ENCODE results near the gene TMEM129.
"Not testable (repeated sequence)": the region's sequence is repeated elsewhere in the genome, so short reads cannot be mapped to it uniquely, and the experiment has no call there.

The TMEM129 gene

DNA sequence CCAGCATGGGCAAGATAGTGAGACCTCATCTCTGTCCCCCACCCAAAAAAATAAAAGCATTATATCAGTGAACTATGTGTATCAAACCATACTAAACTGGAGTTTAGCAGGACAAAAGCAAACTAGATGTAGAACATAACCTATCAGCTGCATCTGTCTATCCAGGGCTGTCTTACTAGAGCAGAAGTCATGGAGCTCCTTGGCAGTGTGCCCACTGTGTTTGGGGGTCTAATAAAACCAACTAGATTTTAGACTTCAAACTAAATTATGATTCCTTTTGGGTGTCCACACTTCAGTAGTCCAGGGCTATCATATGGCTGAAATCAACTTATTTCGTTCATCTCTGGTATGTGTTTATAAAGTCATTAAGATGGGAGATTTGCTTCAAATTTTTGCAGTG is 17.3 kb downstream of the TMEM129 start:
- in situ Hi-C loops (cut with HindIII; ENCODE audit: low sequenced_read_pairs) = no loop called here

DNA sequence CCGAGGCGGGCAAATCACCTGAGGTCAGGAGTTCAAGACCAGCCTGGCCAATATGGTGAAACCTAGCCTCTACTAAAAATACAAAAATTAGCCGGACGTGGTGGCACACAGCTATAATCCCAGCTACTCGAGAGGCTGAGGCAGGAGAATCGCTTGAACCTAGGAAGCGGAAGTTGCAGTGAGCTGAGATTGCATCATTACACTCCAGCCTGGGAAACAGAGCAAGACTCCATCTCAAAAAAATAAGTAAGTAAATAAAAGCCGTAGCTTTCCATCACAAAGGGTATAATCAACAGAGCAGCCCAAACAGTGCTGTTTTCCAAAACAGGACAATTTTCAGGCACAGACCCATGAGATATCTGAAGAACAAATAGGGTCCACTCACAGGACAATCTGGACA is 19.5 kb downstream of the TMEM129 start:
- in situ Hi-C loops (cut with HindIII; ENCODE audit: low sequenced_read_pairs) = not testable (repeated sequence)

DNA sequence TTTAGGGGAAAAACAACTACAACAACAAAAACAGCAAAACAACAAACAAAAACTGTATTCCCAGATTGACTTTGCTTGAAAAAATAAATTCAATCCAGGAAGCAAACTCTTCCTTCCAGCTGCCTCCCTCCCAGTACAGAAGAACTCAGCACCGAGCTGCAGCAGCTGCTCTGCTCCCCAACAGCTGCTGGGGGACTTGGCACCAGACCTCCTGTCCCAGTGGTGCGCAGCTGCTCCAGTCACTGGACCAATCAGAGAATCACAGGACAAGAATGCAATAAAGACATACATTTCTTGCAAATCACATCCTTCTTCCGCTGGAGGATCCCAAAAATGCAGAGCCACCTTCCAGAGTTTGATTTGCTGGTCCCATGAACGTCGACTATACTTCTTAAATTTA is 25.2 kb downstream of the TMEM129 start:
- in situ Hi-C loops (cut with HindIII; ENCODE audit: low sequenced_read_pairs) = no loop called here

DNA sequence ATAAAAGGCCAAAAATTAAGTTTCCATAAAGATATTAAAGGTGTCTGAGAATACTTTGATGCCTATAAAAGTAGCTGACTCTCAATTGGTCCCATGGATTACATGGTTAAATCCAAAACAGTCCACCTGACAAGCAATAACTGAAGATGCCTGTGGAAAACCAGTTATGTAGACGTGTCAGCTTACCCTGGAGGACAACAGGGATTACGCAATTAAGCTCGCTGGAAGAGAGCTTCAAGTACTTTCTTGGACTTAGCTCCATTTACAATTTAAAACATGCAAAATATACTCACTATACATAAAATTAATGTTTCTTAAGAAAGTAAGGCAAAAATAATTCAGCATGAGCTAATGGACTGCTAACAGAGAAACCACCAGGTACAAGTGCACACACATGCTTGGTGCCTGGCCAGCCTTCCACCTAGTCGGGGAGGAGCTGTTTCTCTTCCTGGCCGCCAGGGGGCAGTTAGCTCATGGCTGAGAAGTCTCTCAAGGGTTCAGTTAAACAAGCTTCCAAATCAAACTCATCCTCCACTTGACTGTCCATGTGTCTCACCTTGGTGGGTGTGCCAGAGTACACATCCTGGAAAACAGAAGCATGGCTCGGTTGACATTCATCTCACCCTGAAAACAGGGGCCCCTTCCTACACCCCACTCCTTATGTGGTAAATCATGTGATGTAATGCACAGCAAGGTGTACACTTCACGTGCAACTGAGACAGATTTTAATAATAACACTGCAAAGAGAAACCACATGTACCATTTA is 27.8 kb downstream of the TMEM129 start:
- in situ Hi-C loops (cut with HindIII; ENCODE audit: low sequenced_read_pairs) = no loop called here

DNA sequence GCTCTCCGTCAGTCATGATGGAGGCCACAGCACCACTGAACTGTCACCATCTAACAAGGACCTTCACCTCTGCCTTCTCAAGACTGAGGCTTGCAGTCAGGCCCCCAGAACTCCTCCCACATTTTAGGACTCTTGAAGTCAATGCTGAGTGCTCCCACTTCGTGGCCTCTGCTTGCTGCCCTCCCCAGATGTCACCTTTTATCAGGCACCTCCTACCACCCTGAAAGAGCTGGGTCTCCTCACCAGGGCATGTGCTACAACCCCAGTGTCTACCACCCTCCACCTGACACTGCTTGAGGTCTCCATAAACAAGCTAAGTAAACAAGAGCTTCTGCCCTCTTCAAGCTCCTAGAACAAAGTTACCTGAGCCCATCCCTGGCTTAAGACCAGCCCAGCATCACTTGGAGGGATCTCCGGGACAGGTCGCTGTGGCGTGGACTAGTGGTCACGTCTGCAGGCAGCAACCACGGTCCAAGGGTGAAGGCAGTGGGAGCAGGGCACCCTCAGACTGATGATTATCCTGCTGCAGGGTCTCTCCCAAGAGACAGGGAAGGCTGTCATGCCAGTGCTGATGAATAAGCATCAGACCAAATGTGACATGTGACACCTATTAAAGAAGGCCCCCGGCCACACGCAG is 29.3 kb downstream of the TMEM129 start:
- in situ Hi-C loops (cut with HindIII; ENCODE audit: low sequenced_read_pairs) = no loop called here

DNA sequence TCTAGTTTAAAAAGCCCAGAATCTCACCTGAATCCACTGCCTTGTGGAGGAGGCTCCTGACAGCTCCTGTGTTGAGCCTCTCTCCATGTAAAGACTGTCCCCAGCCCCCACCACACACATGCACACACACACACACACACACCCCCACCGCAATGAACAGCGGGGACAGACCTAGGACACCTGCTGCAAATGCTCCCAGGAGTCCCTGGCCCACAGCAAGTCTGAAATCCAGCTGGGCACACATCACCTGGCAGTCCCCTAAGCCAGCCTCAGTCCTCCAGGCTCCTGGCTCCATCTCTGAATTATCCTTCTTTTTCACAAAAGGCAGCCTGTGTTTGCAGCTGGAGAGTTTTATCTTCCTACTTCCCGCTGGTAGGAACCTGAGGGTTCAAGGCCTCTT is 30.4 kb downstream of the TMEM129 start:
- in situ Hi-C loops (cut with HindIII; ENCODE audit: low sequenced_read_pairs) = no loop called here

DNA sequence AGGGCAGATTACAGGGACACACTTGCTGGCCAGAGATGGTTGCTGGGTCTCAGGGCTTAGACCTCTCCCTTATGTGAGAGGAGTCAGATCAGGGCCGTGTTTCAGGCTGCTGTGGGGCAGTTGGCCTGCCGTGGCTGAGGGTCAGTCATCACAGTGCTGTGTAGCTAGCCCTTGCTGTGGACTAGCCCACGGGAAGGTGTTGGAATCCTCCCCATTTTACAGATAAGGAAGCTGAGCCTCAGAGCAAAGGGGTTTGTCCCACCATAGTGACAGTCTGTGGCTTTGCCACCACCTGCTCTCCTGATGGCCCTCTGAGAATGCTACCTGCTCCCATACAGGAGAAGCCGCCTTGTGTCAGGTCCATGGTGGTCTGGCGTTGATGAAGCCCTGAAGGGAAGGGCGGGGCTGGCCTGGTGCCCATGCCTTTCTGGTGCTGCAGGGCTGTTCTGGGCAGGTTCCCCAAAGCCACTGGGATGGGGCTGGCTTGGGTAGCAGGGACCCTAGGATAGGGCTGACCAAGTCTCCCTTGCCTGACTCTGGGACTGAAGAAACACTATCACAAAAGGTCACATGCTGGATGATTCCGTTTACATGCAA is 34.6 kb downstream of the TMEM129 start:
- in situ Hi-C loops (cut with HindIII; ENCODE audit: low sequenced_read_pairs) = no loop called here

DNA sequence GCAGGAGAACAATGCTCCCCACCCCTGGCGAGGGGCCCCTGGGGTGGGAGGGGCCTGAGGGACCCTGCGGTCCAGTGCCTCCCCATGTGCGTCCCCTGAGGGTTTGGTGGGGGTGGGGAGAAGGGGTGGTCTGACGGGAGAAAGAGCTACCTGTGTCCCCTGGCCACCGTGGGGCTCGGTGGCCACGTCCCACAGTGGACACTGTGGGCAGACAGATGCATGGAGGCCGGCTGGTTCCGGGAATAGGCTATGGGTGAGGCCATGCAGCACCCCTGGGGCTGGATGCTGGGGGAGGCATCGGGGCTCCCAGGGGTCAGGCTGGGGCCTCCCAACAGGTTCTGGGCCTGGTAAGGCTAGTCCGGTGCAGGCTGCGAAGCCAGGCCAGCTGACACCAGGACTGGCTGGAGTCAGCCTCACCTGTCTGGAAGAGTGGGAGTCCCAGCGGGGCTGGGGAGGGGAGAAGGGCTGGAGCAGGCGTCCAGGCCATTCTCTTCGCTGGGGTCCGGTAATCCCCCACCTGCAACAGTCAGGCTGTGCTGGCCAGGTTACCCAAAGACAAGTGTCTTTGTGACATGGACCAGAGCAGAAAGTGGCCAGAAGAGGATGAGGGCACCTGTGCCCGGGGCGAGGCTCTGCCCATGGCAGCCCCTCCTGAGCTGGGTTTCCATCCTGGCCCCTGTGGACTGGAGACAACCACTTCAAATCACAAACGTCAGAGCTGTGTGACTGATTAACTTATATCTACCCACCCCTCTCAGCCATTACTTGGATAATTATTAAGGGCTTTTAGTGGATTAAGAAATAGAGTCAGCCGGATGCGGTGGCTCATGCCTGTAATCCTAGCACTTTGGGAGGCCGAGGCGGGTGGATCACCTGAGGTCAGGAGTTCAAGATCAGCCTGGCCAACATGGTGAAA is 35.6 kb downstream of the TMEM129 start:
- in situ Hi-C loops (cut with HindIII; ENCODE audit: low sequenced_read_pairs) = no loop called here

DNA sequence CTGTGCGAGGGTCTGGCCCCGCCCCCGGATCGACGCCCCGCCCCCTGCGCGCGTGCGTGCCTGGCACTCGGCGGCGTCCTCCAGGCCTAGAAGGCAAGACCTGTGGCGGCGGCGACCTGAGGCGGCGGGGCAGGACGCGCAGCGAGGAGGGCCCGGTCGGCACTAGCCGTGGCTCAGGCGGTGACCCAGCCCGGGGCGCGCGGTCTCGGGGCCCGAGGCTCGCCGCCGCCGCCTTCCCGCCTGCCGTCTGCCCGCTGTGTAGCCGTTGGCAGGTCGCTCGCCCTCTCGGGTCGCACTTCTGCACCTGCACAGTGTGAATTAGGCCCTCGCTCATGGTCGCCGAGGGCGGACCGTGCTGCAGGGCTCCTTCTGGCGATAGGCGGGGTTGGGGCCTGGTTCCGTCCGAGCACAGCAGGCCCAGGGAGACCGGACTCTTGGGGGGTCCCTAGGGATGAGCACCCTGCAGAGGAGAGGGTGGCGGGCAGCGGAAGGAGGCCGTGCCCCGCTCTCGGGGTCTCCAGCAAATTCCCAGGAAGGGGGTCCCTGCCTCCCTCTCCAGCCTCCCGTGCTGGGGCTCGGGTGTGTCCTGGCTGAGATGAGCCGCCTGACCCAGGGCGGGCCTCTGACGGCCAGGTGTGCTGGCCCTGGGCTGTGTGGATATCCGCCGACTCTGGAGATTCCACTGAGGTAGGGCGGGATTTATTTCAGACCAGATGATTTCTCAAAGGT is 36.5 kb downstream of the TMEM129 start:
- in situ Hi-C loops (cut with HindIII; ENCODE audit: low sequenced_read_pairs) = no loop called here

DNA sequence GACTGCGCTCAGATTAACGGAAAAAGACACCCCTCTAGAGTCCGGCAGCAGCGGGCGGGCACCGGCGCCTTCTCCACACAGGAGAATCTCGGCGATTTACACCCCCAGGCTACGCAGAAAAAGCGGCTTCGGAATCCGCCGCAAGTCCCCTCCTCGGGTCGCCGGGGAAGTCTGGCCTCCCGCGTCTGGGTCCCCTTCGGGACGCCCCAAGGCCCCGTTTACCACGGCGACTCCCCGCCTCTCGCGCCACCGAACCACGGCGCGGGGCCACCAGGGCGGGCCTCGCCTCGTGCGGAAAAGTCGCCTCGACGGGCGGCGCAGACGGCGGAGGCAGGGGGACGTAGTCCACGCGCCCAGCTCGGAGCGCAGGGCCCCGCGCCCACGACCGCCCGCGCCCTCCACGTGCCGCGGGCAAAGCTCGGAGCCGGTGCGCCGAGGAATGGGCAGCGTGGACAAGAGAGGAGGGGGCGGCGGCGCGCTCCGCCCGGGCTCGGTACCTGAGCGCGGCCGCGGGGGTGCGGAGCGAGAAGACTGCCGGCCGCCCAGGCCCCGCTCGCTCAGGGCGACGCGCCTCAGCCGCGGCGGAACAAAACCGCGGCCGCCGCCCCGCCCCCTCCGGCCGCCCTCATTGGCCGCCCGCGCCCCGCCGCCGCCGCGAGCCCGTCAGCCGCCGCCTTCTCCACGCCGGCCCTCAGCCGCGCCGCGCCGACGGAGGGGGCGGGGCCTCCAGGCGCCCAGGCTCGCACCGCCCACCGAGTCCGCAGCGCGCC is 37.2 kb downstream of the TMEM129 start, which contains the start of gene FAM53A:
TSS of gene FAM53A (minus strand) at position 578 of the 770 bp plus-strand sequence. CDS start 15,572 bp downstream, outside the sequence.
- in situ Hi-C loops (cut with HindIII; ENCODE audit: low sequenced_read_pairs) = no loop called here

DNA sequence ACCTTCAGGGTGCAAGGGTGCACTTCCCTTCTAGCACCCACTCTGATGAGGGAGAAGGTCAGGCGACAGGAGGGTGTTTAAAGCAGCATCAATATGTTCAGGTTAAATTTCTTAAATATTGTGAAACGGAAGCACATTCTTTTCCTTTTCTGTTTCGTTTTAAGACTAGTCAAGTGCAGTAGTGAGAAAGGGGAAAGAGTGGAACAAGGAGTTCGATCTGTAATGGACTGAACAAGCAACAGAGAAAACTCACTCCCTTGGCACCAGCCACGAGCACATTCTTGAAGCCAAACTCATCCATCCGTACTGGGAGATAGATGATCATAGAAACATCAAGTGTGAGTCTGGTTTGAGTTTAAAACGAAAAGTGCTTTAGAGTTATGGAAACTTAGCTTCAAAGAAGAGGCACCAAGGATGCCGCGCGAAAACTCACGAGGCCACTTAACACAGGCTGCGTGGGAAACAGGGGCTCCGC is 37.8 kb downstream of the TMEM129 start:
- in situ Hi-C loops (cut with HindIII; ENCODE audit: low sequenced_read_pairs) = no loop called here

DNA sequence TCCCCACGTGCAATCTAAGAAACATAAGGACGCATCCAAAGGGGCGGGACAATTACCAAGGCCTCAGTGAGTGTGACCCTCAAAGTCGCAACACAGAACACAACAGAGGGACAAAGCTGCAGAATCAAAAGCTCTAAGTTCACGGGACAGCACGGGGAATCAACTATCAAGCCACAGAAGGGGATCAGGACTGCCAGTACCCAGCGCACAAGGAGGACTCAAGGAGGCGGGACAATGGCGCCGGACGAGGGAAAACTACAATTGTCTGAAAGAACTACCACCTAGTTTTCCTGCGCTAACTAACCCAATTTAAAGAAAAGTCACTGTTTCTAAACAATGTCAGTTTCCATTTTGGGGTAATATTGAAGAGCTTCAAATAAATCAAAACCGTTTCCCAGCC is 38.3 kb downstream of the TMEM129 start:
- in situ Hi-C loops (cut with HindIII; ENCODE audit: low sequenced_read_pairs) = no loop called here

DNA sequence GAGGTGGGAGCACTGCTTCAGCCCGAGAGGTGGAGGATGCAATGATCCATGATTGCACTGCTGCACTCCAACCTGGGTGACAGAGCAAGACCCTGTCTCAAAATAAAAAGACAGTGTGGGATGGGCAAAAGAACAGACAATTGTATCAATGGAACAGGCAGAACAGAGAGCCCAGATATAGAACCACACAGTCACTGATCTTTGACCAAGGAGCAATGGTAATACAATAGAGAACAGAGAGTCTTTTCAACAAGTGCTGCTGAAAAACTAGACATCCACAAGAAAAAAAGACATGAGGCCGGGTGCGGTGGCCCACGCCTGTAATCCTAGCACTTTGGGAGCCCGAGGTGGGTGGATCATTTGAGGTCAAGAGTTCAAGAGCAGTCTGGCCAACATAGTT is 42.9 kb downstream of the TMEM129 start:
- in situ Hi-C loops (cut with HindIII; ENCODE audit: low sequenced_read_pairs) = no loop called here

DNA sequence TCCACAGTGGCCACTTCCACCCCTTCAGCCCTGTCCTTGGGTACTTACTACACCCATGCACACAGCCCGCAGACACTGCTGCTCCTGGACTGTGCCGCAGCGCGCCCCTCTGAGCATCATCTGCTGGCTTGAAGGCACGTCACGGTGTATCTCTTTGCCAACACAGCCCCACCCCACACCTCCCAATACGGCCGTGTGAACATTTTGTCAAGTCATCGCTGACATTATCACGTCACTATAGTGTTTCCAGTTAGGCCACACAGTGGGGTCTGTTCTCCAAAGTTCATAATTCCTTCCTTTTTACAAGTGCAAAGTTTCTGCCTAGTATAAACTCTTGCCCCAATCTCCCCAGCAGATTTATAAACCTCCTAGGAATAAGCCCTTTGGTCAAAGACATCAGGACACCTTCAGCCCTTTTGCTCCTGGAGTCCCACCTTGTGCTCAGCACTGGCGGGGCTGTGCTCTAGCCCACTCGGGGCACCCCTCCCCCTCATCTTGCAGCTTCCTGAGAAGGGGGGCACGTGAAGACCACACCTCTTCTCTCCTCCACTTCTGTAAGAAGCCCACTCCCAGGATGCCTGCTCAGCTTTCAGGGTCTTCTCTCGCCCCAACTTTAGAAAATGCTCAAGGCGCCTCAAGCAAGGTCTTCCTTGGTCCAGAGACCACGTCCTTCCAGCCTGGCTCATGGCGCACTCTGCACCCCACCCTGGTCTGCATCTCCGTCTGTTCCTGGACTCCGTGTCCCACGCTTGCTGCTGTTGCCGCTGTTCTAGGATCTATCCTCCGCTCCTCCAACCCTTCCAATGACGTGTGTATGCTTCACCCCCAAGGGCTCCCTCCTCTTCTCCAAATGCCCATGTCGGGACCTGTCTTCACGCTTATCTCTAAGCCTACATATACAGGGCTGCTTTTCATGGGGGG is 44.3 kb downstream of the TMEM129 start:
- in situ Hi-C loops (cut with HindIII; ENCODE audit: low sequenced_read_pairs) = no loop called here

DNA sequence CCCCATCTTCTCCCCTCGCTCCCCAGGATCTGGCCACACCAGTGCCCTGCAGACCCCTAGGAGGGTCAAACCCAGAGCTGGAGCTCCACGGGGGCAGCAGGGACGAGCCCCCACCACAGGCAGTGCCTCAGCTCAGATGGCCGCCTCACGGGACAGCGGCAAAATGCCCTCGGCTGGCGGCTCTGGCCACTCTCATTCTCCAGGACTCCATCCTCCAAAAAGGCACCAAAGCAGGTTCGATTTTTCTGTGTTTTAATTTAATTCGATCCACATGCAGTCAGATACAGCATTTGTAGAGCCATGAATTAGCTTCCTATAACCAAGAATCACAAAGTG is 45.4 kb downstream of the TMEM129 start:
- in situ Hi-C loops (cut with HindIII; ENCODE audit: low sequenced_read_pairs) = no loop called here

DNA sequence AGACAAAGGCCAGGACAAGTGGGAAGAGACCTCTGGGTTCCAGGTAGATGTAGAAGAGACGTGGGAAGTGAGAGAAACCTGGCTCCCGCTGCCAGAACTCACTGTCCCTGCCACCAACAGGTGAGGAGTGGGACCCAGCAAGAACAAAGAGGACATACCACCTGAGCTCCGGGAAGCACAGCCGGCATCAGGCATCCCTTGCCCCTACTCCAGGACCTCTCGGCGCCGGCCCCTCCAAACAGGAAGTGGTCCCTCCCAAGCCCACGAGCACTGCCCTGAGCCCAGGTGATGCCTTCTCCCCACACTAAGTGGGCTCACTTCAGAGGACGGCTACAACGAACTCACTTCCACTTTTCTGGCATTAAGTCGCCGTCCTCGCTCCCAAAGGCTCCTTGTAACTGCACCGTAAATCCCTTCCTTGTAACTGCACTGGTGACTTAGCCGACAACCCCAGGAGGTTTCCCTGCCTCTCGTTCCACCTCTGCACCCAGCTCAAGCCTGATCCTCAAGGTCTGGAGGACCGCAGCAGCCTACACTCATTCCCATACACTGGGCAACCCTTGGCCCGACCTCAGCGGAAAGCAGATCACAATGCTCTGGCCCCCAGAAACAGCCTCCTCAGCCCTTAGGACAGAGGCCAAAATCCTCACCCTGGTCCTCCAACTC is 45.9 kb downstream of the TMEM129 start:
- in situ Hi-C loops (cut with HindIII; ENCODE audit: low sequenced_read_pairs) = no loop called here

DNA sequence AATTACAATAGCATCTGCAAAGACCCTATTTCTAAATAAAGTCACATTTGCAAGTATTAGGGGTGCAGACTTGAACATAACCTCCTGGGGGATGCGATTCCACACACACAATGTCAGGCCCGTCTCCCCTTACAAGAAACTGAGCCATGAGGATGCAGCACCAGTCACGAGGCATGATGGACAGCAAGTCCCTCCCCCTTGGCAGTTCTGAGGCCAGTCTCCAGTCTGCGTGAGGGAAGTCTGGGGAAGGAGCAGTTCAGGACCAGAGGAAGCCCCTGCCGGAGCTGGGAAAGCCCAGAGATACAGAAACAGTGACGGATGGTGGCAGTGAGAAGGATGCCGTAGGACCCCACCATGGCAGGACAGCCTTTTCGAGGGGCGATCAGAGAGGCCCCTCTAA is 46.4 kb downstream of the TMEM129 start:
- in situ Hi-C loops (cut with HindIII; ENCODE audit: low sequenced_read_pairs) = no loop called here

DNA sequence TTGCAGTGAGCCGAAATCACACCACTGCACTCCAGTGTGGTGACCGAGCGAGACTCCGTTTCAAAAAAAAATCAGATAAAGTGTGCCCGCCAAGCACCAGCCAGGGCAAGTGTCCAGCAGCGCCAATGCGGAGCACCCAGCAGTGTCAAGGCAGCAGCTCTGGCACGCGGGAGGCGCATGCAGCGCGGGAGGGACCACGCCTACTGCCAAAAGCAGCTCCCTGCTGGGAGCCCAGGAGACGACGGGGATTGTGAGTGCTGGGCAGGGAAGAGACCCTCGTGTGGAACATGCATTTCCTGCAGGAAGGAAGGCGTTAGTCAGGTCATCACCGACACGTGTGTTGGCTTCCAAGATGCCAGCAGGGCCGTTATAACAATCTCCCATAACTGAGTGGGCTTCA is 47.5 kb downstream of the TMEM129 start:
- in situ Hi-C loops (cut with HindIII; ENCODE audit: low sequenced_read_pairs) = no loop called here

Measured in endothelial cell of hepatic sinusoid (primary cell).